SH-SY5Y (cell line): ENCODE results near the gene DHX30.

ENCODE experiments used
- GATA2 ChIP-seq: IDR thresholded peaks from 2 replicates; pipeline ENCODE4 v1.6.1; 2011; ENCODE audit warnings: mild to moderate bottlenecking, low read depth, low read length
- GATA3 ChIP-seq: IDR thresholded peaks from 2 replicates; pipeline ENCODE4 v1.6.1; 2011; ENCODE audit warnings: low read depth, mild to moderate bottlenecking, low read length, moderate library complexity

DNA sequence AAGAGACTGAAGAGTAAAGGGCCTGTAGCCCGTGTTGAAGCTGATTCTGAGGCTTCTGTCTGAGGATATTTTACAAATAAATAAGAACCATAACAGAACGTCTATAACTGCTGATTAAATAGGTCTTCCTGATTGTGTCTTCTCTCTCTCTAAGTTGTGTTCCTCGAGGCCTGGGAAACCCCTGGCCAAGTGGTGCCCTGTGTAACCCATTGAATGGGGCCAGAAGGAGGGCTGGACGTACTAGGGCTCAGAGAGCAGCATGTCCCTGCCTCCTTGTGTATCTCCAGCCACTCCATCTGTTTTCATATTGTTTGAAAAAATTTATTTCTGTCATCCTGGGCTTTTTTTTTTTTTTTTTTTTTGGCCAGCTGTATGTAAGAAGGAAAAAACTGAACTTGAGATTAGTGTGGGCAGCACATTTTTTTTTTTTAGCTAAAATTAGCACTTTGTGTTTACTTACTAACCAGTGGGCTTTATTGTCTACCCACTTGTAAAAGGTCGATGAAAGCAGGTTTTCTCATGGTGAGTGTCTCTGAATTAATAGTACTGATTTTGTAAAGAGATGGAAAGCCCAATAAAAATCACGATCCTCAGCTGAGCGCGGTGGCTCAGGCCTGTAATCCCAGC is 10.7 kb downstream of the DHX30 start:
- TF ChIP-seq GATA2 (no peak), GATA3 (no peak)
